H1 (cell line): Measurements from ENCODE around the gene PRKN. TPM values are rescaled to one million over a fixed set of nuclear protein-coding genes. Genes with fewer than 3 reads are reported as not detected.

Experiments used
- CTCF ChIA-PET: fragments of 300-600 bp; sonication (Branson Sonifier 250); formaldehyde crosslinking; loops from one replicate; lab custom pipeline; 2021; ENCODE audit not compliant: partially characterized antibody; lab: Charles Lee
- POLR2A ChIA-PET: fragments of 300-600 bp; sonication (Branson Sonifier 250); formaldehyde crosslinking; loops from one replicate; lab custom pipeline; 2021; ENCODE audit warnings: inconsistent platforms; ENCODE audit not compliant: partially characterized antibody; lab: Charles Lee
- DNase-seq, 2 experiments: peaks; one replicate each; pipeline versions ENCODE4 v3.0.0 to v3.0.0-alpha.2; 2010 to 2022; ENCODE audit warnings: low spot score in 2 of 2, low read depth in 1 of 2, mixed read lengths in 1 of 2
- FAIRE-seq: peaks from 2 replicates; lab custom pipeline; 2011; peaks lifted over from hg19 to GRCh38; lab: Jason Lieb, UNC
- H2AFZ ChIP-seq: 2 replicates; pipeline ENCODE4 v1.8.1; 2012; ENCODE audit warnings: low read length, inconsistent platforms
- H2AK5ac ChIP-seq: 2 replicates; pipeline ENCODE4 v1.6.1; 2013; ENCODE audit warnings: low read depth, low read length
- H2BK120ac ChIP-seq: replicated peaks from 2 replicates; pipeline ENCODE3; 2013; ENCODE audit warnings: low read depth, low read length, inconsistent platforms
- H2BK12ac ChIP-seq: 2 replicates; pipeline ENCODE4 v1.6.1; 2013; ENCODE audit warnings: low read depth, low read length
- H2BK15ac ChIP-seq: 2 replicates; pipeline ENCODE4 v1.6.1; 2013; ENCODE audit warnings: low read length
- H2BK20ac ChIP-seq: 2 replicates; pipeline ENCODE4 v1.6.1; 2013; ENCODE audit warnings: low read length
- H2BK5ac ChIP-seq: 2 replicates; pipeline ENCODE4 v1.6.1; 2013; ENCODE audit warnings: low read depth, low read length
- H3K14ac ChIP-seq: 2 replicates; pipeline ENCODE4 v1.6.1; 2013; ENCODE audit warnings: inconsistent platforms; ENCODE audit not compliant: insufficient read length
- H3K18ac ChIP-seq: 2 replicates; pipeline ENCODE4 v1.6.1; 2013; ENCODE audit warnings: low read length; ENCODE audit errors: extremely low read depth
- H3K23ac ChIP-seq: 2 replicates; pipeline ENCODE4 v1.6.1; 2013; ENCODE audit warnings: inconsistent platforms; ENCODE audit not compliant: insufficient read length
- H3K23me2 ChIP-seq: 2 replicates; pipeline ENCODE4 v1.6.1; 2013; ENCODE audit warnings: low read depth, low read length
- H3K27ac ChIP-seq: 2 replicates; pipeline ENCODE4 v1.6.1; 2011; ENCODE audit warnings: low read depth, low read length, inconsistent platforms
- H3K27me3 ChIP-seq, 4 experiments: replicated peaks in 1 of 4; 1 replicate in 1 of 4; 2 replicates in 3 of 4; pipeline versions ENCODE4 v1.6.1 to v1.8.1; 2011 to 2013; ENCODE audit warnings: low read length in 3 of 4, mild to moderate bottlenecking in 3 of 4, inconsistent platforms in 2 of 4, mixed read lengths in 2 of 4, moderate library complexity in 1 of 4; ENCODE audit not compliant: control insufficient read depth in 3 of 4, insufficient read depth in 3 of 4; ENCODE audit errors: extremely low read depth in 1 of 4
- H3K36me3 ChIP-seq, 4 experiments: 2 replicates each; pipeline versions ENCODE4 v1.6.1 to v1.8.1; 2011 to 2013; ENCODE audit warnings: mild to moderate bottlenecking in 4 of 4, low read length in 3 of 4, moderate library complexity in 2 of 4, control low read depth in 1 of 4, inconsistent platforms in 1 of 4; ENCODE audit not compliant: insufficient read depth in 4 of 4, control insufficient read depth in 2 of 4
- H3K4ac ChIP-seq: replicated peaks from 2 replicates; pipeline ENCODE3; 2013; ENCODE audit warnings: low read length, low read depth, mixed read lengths, inconsistent platforms; ENCODE audit not compliant: insufficient read length
- H3K4me1 ChIP-seq, 4 experiments: replicated peaks in 1 of 4; 1 replicate in 1 of 4; 2 replicates in 3 of 4; pipeline versions ENCODE4 v1.6.1 to v1.8.1; 2011 to 2013; ENCODE audit warnings: low read length in 3 of 4, inconsistent platforms in 2 of 4, mixed read lengths in 1 of 4; ENCODE audit not compliant: insufficient read depth in 4 of 4, control insufficient read depth in 3 of 4
- H3K4me2 ChIP-seq, 2 experiments: 2 replicates each; pipeline versions ENCODE4 v1.6.1 to v1.8.1; 2011 to 2013; ENCODE audit warnings: low read depth in 2 of 2, low read length in 2 of 2, control low read depth in 1 of 2, inconsistent platforms in 1 of 2, mild to moderate bottlenecking in 1 of 2; ENCODE audit not compliant: insufficient read depth in 1 of 2
- H3K4me3 ChIP-seq, 4 experiments: fragments of 200-600, 300-600 bp in 1 of 4; sonication (generic), shearing (Covaris generic), sonication (Bioruptor Twin) in 1 of 4; 2 replicates each; pipeline versions ENCODE4 v1.5.1 to v1.8.1; 2011 to 2016; ENCODE audit warnings: low read length in 4 of 4, low read depth in 3 of 4, control low read depth in 2 of 4, inconsistent platforms in 2 of 4, mild to moderate bottlenecking in 2 of 4, mixed read lengths in 1 of 4, moderate library complexity in 1 of 4; ENCODE audit not compliant: insufficient read depth in 2 of 4; ENCODE audit errors: extremely low read depth in 1 of 4
- H3K56ac ChIP-seq: replicated peaks from 2 replicates; pipeline ENCODE3; 2013; ENCODE audit warnings: low read depth, mild to moderate bottlenecking, mixed read lengths, low read length, inconsistent platforms; ENCODE audit not compliant: insufficient read length
- H3K79me1 ChIP-seq: 2 replicates; pipeline ENCODE4 v1.6.1; 2013; ENCODE audit warnings: low read depth, low read length, control low read depth
- H3K79me2 ChIP-seq, 2 experiments: 2 replicates each; pipeline versions ENCODE4 v1.6.1 to v1.8.1; 2012 to 2013; ENCODE audit warnings: low read length in 2 of 2, mild to moderate bottlenecking in 2 of 2, inconsistent platforms in 1 of 2; ENCODE audit not compliant: insufficient read depth in 2 of 2, control insufficient read depth in 1 of 2
- H3K9ac ChIP-seq, 4 experiments: replicated peaks in 1 of 4; 1 replicate in 1 of 4; 2 replicates in 3 of 4; pipeline versions ENCODE4 v1.6.1 to v1.8.1; 2011 to 2013; ENCODE audit warnings: low read depth in 3 of 4, low read length in 3 of 4, control low read depth in 2 of 4, mild to moderate bottlenecking in 2 of 4, moderate library complexity in 2 of 4, inconsistent platforms in 1 of 4; ENCODE audit errors: extremely low read depth in 1 of 4
- H3K9me3 ChIP-seq, 2 experiments: 2 replicates each; pipeline versions ENCODE4 v1.6.1 to v1.8.1; 2012 to 2013; ENCODE audit warnings: mild to moderate bottlenecking in 2 of 2, moderate library complexity in 2 of 2, control low read depth in 1 of 2, inconsistent platforms in 1 of 2, low read depth in 1 of 2, low read length in 1 of 2, mixed read lengths in 1 of 2; ENCODE audit not compliant: insufficient read depth in 2 of 2
- H4K20me1 ChIP-seq, 2 experiments: replicated peaks in 1 of 2; 2 replicates each; pipeline versions ENCODE3 to v1.8.1; 2011 to 2013; ENCODE audit warnings: inconsistent platforms in 2 of 2, low read length in 2 of 2, mild to moderate bottlenecking in 1 of 2; ENCODE audit not compliant: insufficient read depth in 2 of 2, control insufficient read depth in 1 of 2
- H4K5ac ChIP-seq: 2 replicates; pipeline ENCODE4 v1.6.1; 2013; ENCODE audit warnings: low read length, low read depth, mixed read lengths, inconsistent platforms; ENCODE audit not compliant: insufficient read length
- H4K8ac ChIP-seq: 2 replicates; pipeline ENCODE4 v1.8.0; 2013; ENCODE audit warnings: mild to moderate bottlenecking, moderate library complexity, low read length, inconsistent platforms; ENCODE audit not compliant: insufficient read depth; ENCODE audit errors: extremely low read depth
- H4K91ac ChIP-seq: replicated peaks from 2 replicates; pipeline ENCODE3; 2013; ENCODE audit warnings: low read length, mixed read lengths, inconsistent platforms; ENCODE audit not compliant: insufficient read length
- ASH2L ChIP-seq: fragments of 200-600, 300-600 bp; sonication (generic); IDR thresholded peaks from one replicate; pipeline ENCODE4 v1.7.1; 2017; ENCODE audit warnings: low read length
- ATF3 ChIP-seq: IDR thresholded peaks from 2 replicates; pipeline ENCODE4 v1.6.1; 2011; ENCODE audit warnings: low read depth, mild to moderate bottlenecking, low read length; ENCODE audit not compliant: insufficient read depth
- CEBPB ChIP-seq: IDR thresholded peaks from 2 replicates; pipeline ENCODE4 v1.6.1; 2012; ENCODE audit warnings: low read depth, low read length
- CTBP2 ChIP-seq: IDR thresholded peaks from 2 replicates; pipeline ENCODE4 v1.7.0; 2011; ENCODE audit warnings: borderline replicate concordance, mild to moderate bottlenecking, moderate library complexity, mixed read lengths, low read length; ENCODE audit not compliant: insufficient read depth, insufficient read length
- GABPA ChIP-seq: IDR thresholded peaks from 2 replicates; pipeline ENCODE4 v1.6.1; 2011; ENCODE audit warnings: mild to moderate bottlenecking, low read length, moderate library complexity, borderline replicate concordance; ENCODE audit not compliant: insufficient read depth
- HDAC6 ChIP-seq: IDR thresholded peaks from one replicate; pipeline ENCODE4 v1.7.1; 2012; ENCODE audit warnings: low read depth, mild to moderate bottlenecking, inconsistent platforms, low read length, moderate library complexity
- RFX5 ChIP-seq: IDR thresholded peaks from 2 replicates; pipeline ENCODE4 v1.6.1; 2011; ENCODE audit warnings: low read depth, low read length, improper control_type of control experiment, borderline replicate concordance
- RXRA ChIP-seq: IDR thresholded peaks from 2 replicates; pipeline ENCODE4 v1.6.1; 2011; ENCODE audit warnings: low read depth, mild to moderate bottlenecking, low read length, moderate library complexity; ENCODE audit not compliant: insufficient read depth
- SIX5 ChIP-seq: IDR thresholded peaks from 2 replicates; pipeline ENCODE4 v1.6.1; 2011; ENCODE audit warnings: mild to moderate bottlenecking, low read depth, low read length
- TEAD4 ChIP-seq: IDR thresholded peaks from 2 replicates; pipeline ENCODE4 v1.6.1; 2012; ENCODE audit warnings: low read depth, low read length, inconsistent platforms, mixed read lengths
- WGBS, 2 experiments: shearing (Covaris generic) in 1 of 2; methylation state at CpG; one replicate each; pipeline versions ENCODE4 v1.1.6 to v1.1.7; 2013 to 2015; ENCODE audit warnings: low lambda C conversion rate in 2 of 2, mixed read lengths in 2 of 2, inconsistent platforms in 1 of 2, low coverage in 1 of 2, missing lambda C conversion rate in 1 of 2; ENCODE audit not compliant: insufficient replicate concordance in 2 of 2, insufficient coverage in 1 of 2, insufficient read length in 1 of 2; ENCODE audit errors: extremely low coverage in 1 of 2, missing lambda C conversion rate in 1 of 2; 5-methylcytosine and 5-hydroxymethylcytosine counted together
- polyA plus RNA-seq, 7 experiments: library from polyadenylated mRNA; depleted of rRNA in 3 of 7; stranded (reverse) in 5 of 7; unstranded in 2 of 7; fragments of >200 nt in 5 of 7; fragments of 200-250 nt in 2 of 7; gene quantifications; 1 replicate in 5 of 7; 2 replicates in 1 of 7; 4 replicates in 1 of 7; pipeline versions ENCODE4 v1.2.1 to v1.2.3, GENCODE V29; 2011 to 2013; ENCODE audit warnings: missing spikeins in 2 of 7, mixed read lengths in 2 of 7
- total RNA-seq: library from RNA; stranded (reverse); fragmentation: NEBNext Ultra II Directional; extraction: Animal tissue kit (Norgen Biotek cat#: 25700); gene quantifications from 2 replicates; pipeline ENCODE4 v1.2.1, GENCODE V29; 2021
- TF ChIP-seq, protein P1 (sequence below), 3 experiments: IDR thresholded peaks; 1 replicate in 2 of 3; 2 replicates in 1 of 3; pipeline versions ENCODE4 v1.5.1 to v1.6.1; 2011; ENCODE audit warnings: low read length in 3 of 3, mild to moderate bottlenecking in 3 of 3, inconsistent platforms in 2 of 3, low read depth in 1 of 3, moderate library complexity in 1 of 3; ENCODE audit not compliant: insufficient read depth in 1 of 3; ENCODE audit errors: control extremely low read depth in 1 of 3

The PRKN gene
- total and polyA plus RNA-seq, 2 of the 8 experiments (the other 6 are each of a cell fraction or from before 2014, with no cell fraction given) = 0.13 to 0.29 TPM

- Histone ChIP-seq H2AFZ (no peak overlapping the region), H3K9me3 (no peaks in the 10 kb centered on the region), H3K4me1 (peaks cover 0 to 9% (median 4%) of the 10 kb centered on the region in 4 experiments; a peak in 3 of 7 replicates), H2BK12ac (no peak overlapping the region), H3K4ac (no peak overlapping the region), H3K9ac (no peak overlapping the region), H3K56ac (no peak overlapping the region), H3K4me2 (no peak overlapping the region), H3K23me2 (no peaks in the 10 kb centered on the region), H2AK5ac (no peak overlapping the region), H4K20me1 (no peaks in the 10 kb centered on the region), H2BK15ac (no peak overlapping the region), H3K27ac (no peak overlapping the region), H2BK120ac (no peak overlapping the region), H4K5ac (no peak overlapping the region), H3K23ac (no peak overlapping the region), H3K36me3 (no peaks in the 10 kb centered on the region), H3K4me3 (no peak overlapping the region), H3K79me1 (no peaks in the 10 kb centered on the region), H3K18ac (no peak overlapping the region), H3K14ac (no peak overlapping the region), H2BK20ac (no peak overlapping the region), H2BK5ac (no peak overlapping the region), H4K91ac (no peak overlapping the region), H4K8ac (no peak overlapping the region), H3K79me2 (no peaks in the 10 kb centered on the region), H3K27me3 (no peaks in the 10 kb centered on the region)
- CTCF ChIA-PET = interaction anchor here (0.9 kb wide), 1 partner anchor 75 kb away, joined by 3 read pairs; no protein-coding TSS in a partner anchor
- POLR2A ChIA-PET = no interaction called here
- 92% methylated on average over 6 of the region's 6 CpGs; no CpG with 5 or more reads in 1 of the 2 experiments for WGBS, 2 experiments
- FAIRE-seq (no peak), DNase-seq (no peak)
- TF ChIP-seq TEAD4 (no peak), CTBP2 (no peak), HDAC6 (no peak), RFX5 (no peak), GABPA (no peak), RXRA (no peak), SIX5 (no peak), ASH2L (no peak), ATF3 (no peak), CEBPB (no peak)
- TF ChIP-seq, protein P1, sequence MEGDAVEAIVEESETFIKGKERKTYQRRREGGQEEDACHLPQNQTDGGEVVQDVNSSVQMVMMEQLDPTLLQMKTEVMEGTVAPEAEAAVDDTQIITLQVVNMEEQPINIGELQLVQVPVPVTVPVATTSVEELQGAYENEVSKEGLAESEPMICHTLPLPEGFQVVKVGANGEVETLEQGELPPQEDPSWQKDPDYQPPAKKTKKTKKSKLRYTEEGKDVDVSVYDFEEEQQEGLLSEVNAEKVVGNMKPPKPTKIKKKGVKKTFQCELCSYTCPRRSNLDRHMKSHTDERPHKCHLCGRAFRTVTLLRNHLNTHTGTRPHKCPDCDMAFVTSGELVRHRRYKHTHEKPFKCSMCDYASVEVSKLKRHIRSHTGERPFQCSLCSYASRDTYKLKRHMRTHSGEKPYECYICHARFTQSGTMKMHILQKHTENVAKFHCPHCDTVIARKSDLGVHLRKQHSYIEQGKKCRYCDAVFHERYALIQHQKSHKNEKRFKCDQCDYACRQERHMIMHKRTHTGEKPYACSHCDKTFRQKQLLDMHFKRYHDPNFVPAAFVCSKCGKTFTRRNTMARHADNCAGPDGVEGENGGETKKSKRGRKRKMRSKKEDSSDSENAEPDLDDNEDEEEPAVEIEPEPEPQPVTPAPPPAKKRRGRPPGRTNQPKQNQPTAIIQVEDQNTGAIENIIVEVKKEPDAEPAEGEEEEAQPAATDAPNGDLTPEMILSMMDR (IDR thresholded peaks at IDR 0.05; ENCODE audit: control extremely low read depth in 1 of 3, insufficient read depth in 1 of 3, low read depth in 1 of 3, low read length in 3 of 3) = no peak
These were observed 124.8 kb downstream of the PRKN start for GRCh38 chr6:162602759-162603158.
